Stomach (tissue), 4 donors: ENCODE measurements around the gene FAM236A.
"Not testable (repeated sequence)": the region's sequence is repeated elsewhere in the genome, so short reads cannot be mapped to it uniquely, and the experiment has no call there.

ENCODE experiments used
- EP300 ChIP-seq: sonication (generic); formaldehyde crosslinking; IDR thresholded peaks from one replicate; pipeline ENCODE4 v1.6.1; 2017; ENCODE audit warnings: antibody characterized with exemption
- POLR2A ChIP-seq, 4 donors: fragments of 450-650 bp; IDR thresholded peaks; one replicate each; pipeline ENCODE4 v1.6.1; 2016; ENCODE audit warnings: antibody characterized with exemption in 4 of 4, control low read depth in 2 of 4, mild to moderate bottlenecking in 1 of 4, moderate library complexity in 1 of 4
- POLR2AphosphoS5 ChIP-seq, 3 donors: sonication (generic); formaldehyde crosslinking; IDR thresholded peaks; one replicate each; pipeline ENCODE4 v1.6.1; 2016; ENCODE audit warnings: antibody characterized with exemption in 3 of 3

DNA sequence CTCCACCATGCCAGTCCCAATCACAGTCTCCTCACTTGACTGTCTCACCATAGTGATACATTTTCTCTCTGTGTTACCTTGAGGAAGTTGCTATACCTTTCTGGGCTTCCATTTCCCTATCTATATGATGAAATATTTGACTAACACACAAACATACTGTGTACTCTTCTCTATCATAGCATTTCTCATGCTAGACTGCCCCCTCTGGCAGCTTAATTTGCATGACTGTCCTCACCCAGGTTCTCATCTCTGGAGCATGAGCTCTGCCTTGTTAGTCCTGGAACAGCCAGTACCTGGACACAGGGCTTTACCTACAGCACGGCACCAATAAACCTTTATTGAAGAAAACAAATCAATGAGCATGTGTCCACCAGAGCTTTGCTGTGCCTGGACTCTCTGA, 5.7 kb upstream of the FAM236A start:
- TF ChIP-seq EP300; POLR2A (IDR thresholded peaks at IDR 0.05); POLR2AphosphoS5 (IDR thresholded peaks at IDR 0.05): not testable (repeated sequence)
